ENCODE data around the gene ROR2. TPM values are rescaled to one million over a fixed set of nuclear protein-coding genes. Genes with fewer than 3 reads are reported as not detected.

Gene ROR2
- total RNA-seq, 4 donors from 2014 or later = 1.8 to 4.2 (median 2.7) TPM

DNA sequence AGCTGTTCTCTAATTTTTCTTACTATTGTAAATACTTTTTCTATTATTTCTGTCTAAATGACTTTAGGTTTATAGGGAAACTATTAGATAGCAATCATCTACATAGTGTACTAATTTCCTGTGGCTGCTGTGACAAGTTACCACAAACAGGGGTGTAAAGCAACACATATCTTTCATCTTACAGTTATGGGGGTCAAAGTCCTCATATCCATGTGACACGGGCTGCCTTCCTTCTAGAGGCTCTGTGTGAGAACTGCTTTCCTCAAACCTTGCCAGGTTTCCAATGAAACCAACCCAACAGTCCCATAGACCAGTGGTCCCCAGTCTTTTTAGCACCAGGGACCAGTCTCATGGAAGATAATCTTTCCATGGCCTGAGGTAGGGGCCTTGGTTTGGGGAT, 189.1 kb downstream of the ROR2 start:
- no peak for DNase-seq (ENCODE audit: low spot score in 2 of 2)
- no peaks in the 10 kb centered on the region for H3K4me1 ChIP-seq
- 59 to 80% methylated on average over 1 of the region's 1 CpG for WGBS, 2 donors
- H3K27ac ChIP-seq = no peak overlapping the region
- no peaks in the 10 kb centered on the region for H3K36me3 ChIP-seq
- H3K4me3 ChIP-seq = no peak overlapping the region
- TF ChIP-seq, protein P1, sequence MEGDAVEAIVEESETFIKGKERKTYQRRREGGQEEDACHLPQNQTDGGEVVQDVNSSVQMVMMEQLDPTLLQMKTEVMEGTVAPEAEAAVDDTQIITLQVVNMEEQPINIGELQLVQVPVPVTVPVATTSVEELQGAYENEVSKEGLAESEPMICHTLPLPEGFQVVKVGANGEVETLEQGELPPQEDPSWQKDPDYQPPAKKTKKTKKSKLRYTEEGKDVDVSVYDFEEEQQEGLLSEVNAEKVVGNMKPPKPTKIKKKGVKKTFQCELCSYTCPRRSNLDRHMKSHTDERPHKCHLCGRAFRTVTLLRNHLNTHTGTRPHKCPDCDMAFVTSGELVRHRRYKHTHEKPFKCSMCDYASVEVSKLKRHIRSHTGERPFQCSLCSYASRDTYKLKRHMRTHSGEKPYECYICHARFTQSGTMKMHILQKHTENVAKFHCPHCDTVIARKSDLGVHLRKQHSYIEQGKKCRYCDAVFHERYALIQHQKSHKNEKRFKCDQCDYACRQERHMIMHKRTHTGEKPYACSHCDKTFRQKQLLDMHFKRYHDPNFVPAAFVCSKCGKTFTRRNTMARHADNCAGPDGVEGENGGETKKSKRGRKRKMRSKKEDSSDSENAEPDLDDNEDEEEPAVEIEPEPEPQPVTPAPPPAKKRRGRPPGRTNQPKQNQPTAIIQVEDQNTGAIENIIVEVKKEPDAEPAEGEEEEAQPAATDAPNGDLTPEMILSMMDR (IDR thresholded peaks at IDR 0.05) = no peak
- no peak for TF ChIP-seq POLR2A (IDR thresholded peaks at IDR 0.05)
- no peak for TF ChIP-seq EP300 (IDR thresholded peaks at IDR 0.05)
- H3K9me3 ChIP-seq = peaks cover 0 to 6% (median 0%) of the 10 kb centered on the region in 4 donors
- H3K27me3 ChIP-seq = no peaks in the 10 kb centered on the region

DNA sequence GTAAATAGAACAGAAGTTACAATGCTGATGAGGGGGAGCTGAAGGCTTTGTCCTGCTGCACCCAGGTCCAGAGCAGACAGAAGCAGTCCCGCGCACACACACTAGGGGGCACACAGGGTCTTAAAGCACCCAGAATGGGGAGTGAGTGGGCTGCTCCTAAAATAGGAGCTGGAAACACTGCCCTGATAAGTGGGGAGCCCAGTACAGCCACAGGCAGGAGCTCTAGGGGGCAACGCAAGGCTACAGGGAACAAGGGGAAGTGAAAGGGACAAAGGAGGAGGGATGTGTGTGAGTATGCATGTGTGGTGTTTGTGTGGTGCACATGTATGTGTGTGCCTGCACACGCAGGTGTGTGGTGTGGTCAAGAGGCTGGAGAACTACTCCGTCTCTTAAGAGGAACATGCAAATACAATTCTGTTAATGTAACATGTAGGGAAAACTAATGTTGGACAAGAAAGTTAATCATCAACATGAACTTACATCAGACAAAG, 191.5 kb downstream of the ROR2 start:
- WGBS, 2 donors = 53 to 56% methylated on average over 5 of the region's 5 CpGs

DNA sequence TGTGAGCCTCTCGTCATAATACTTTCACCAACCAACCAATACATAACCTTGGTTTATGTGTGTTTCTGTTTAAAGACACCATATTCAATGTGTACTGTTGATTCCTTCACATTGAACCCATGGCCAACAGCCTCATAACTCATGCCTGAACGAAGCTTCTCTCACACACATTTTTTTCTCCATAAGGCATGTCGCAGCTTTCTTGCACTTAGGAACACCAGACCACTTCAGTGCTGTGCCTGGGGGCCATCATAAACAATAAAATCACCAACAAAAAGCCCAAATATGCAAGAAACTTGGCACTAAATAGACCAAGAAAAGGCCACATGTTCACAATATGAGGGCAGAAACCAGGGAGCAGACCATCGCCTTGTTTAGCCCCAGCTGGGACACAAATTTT, 192.2 kb downstream of the ROR2 start:
- 60 to 63% methylated on average over 4 of the region's 4 CpGs for WGBS, 2 donors
- Histone ChIP-seq H3K27me3 (no peaks in the 10 kb centered on the region), H3K4me1 (no peaks in the 10 kb centered on the region), H3K36me3 (no peaks in the 10 kb centered on the region), H3K27ac (no peak overlapping the region), H3K4me3 (no peak overlapping the region), H3K9me3 (no peaks in the 10 kb centered on the region)
- TF ChIP-seq, protein P1 (IDR thresholded peaks at IDR 0.05) = no peak
- TF ChIP-seq POLR2A (IDR thresholded peaks at IDR 0.05) = no peak
- no peak for TF ChIP-seq EP300 (IDR thresholded peaks at IDR 0.05)
- no peak for DNase-seq (ENCODE audit: low spot score in 2 of 2)

More for the DNA sequence above, 191.5 kb downstream of the ROR2 start:
- no peaks in the 10 kb centered on the region for H3K36me3 ChIP-seq
- H3K4me1 ChIP-seq = no peaks in the 10 kb centered on the region
- H3K9me3 ChIP-seq = no peaks in the 10 kb centered on the region
- no peak overlapping the region for H3K27ac ChIP-seq
- no peak overlapping the region for H3K4me3 ChIP-seq
- DNase-seq (ENCODE audit: low spot score in 2 of 2) = no peak
- H3K27me3 ChIP-seq = no peaks in the 10 kb centered on the region
- TF ChIP-seq EP300 (IDR thresholded peaks at IDR 0.05) = no peak
- TF ChIP-seq, protein P1 (IDR thresholded peaks at IDR 0.05) = peak in 1 of 5 experiments; percentile 20

GRCh38 chr9:91756510-91756780, 193.6 kb downstream of the ROR2 start:
- Histone ChIP-seq H3K4me1 (no peaks in the 10 kb centered on the region), H3K4me3 (no peak overlapping the region)

GRCh38 chr9:91755761-91756509, 194.1 kb downstream of the ROR2 start:
- no peak overlapping the region for H3K27ac ChIP-seq
- no peak overlapping the region for H3K4me3 ChIP-seq
- no peaks in the 10 kb centered on the region for H3K4me1 ChIP-seq
- TF ChIP-seq EP300 (IDR thresholded peaks at IDR 0.05) (no peak), POLR2A (IDR thresholded peaks at IDR 0.05) (no peak)
- TF ChIP-seq, protein P1 (IDR thresholded peaks at IDR 0.05) = no peak
- H3K9me3 ChIP-seq = no peaks in the 10 kb centered on the region
- H3K27me3 ChIP-seq = no peaks in the 10 kb centered on the region
- DNase-seq (ENCODE audit: low spot score in 2 of 2) = no peak
- 71 to 77% methylated on average over 16 of the region's 16 CpGs for WGBS, 2 donors
- H3K36me3 ChIP-seq = no peaks in the 10 kb centered on the region

More at GRCh38 chr9:91756510-91756780, 193.6 kb downstream of the ROR2 start:
- no peaks in the 10 kb centered on the region for H3K9me3 ChIP-seq
- 87% methylated on average over 4 of the region's 4 CpGs for WGBS, 2 donors
- H3K36me3 ChIP-seq = no peaks in the 10 kb centered on the region
- H3K27me3 ChIP-seq = no peaks in the 10 kb centered on the region
- no peak overlapping the region for H3K27ac ChIP-seq
- no peak for DNase-seq (ENCODE audit: low spot score in 2 of 2)
- TF ChIP-seq EP300 (IDR thresholded peaks at IDR 0.05) = no peak
- TF ChIP-seq, protein P1 (IDR thresholded peaks at IDR 0.05) = no peak
